ENCODE measurements around the gene RBBP8NL. TPM values are rescaled to one million over a fixed set of nuclear protein-coding genes. Genes with fewer than 3 reads are reported as not detected.

The RBBP8NL gene
- total and polyA plus RNA-seq, 9 of the 15 experiments (the other 6 are each of a cell fraction or from before 2014, with no cell fraction given): not detected

GRCh38 chr20:62387219-62387913 lies 40.0 kb downstream of the RBBP8NL start (continued):
- no peak for TF ChIP-seq E2F1 (CRISPR knock-in tag; IDR thresholded peaks at IDR 0.05)
- TF ChIP-seq ATF2 (CRISPR knock-in tag; IDR thresholded peaks at IDR 0.05): no peak
- TF ChIP-seq RHOXF2B (CRISPR knock-in tag; conservative IDR thresholded peaks at IDR 0.05): no peak
- TF ChIP-seq GABPA (tag; conservative IDR thresholded peaks at IDR 0.05; ENCODE audit: low read depth): peak; percentile 92
- no peak for TF ChIP-seq PHTF2 (CRISPR knock-in tag; IDR thresholded peaks at IDR 0.05)
- TF ChIP-seq, protein P1, sequence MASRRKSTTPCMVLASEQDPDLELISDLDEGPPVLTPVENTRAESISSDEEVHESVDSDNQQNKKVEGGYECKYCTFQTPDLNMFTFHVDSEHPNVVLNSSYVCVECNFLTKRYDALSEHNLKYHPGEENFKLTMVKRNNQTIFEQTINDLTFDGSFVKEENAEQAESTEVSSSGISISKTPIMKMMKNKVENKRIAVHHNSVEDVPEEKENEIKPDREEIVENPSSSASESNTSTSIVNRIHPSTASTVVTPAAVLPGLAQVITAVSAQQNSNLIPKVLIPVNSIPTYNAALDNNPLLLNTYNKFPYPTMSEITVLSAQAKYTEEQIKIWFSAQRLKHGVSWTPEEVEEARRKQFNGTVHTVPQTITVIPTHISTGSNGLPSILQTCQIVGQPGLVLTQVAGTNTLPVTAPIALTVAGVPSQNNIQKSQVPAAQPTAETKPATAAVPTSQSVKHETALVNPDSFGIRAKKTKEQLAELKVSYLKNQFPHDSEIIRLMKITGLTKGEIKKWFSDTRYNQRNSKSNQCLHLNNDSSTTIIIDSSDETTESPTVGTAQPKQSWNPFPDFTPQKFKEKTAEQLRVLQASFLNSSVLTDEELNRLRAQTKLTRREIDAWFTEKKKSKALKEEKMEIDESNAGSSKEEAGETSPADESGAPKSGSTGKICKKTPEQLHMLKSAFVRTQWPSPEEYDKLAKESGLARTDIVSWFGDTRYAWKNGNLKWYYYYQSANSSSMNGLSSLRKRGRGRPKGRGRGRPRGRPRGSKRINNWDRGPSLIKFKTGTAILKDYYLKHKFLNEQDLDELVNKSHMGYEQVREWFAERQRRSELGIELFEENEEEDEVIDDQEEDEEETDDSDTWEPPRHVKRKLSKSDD (conservative IDR thresholded peaks at IDR 0.05; ENCODE audit: low read length): no peak
- TF ChIP-seq KAT8 (IDR thresholded peaks at IDR 0.05; ENCODE audit: low read depth): no peak
- TF ChIP-seq FOXO4 (CRISPR knock-in tag; IDR thresholded peaks at IDR 0.05): no peak
- no peak for TF ChIP-seq CBX8 (IDR thresholded peaks at IDR 0.05; ENCODE audit: borderline replicate concordance, extremely low read depth, low read depth, low read length, poor library complexity, severe bottlenecking)
- TF ChIP-seq, protein P2, sequence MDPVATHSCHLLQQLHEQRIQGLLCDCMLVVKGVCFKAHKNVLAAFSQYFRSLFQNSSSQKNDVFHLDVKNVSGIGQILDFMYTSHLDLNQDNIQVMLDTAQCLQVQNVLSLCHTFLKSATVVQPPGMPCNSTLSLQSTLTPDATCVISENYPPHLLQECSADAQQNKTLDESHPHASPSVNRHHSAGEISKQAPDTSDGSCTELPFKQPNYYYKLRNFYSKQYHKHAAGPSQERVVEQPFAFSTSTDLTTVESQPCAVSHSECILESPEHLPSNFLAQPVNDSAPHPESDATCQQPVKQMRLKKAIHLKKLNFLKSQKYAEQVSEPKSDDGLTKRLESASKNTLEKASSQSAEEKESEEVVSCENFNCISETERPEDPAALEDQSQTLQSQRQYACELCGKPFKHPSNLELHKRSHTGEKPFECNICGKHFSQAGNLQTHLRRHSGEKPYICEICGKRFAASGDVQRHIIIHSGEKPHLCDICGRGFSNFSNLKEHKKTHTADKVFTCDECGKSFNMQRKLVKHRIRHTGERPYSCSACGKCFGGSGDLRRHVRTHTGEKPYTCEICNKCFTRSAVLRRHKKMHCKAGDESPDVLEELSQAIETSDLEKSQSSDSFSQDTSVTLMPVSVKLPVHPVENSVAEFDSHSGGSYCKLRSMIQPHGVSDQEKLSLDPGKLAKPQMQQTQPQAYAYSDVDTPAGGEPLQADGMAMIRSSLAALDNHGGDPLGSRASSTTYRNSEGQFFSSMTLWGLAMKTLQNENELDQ (CRISPR knock-in tag; IDR thresholded peaks at IDR 0.05; ENCODE audit: borderline replicate concordance): no peak
- no peak for TF ChIP-seq SMAD1 (IDR thresholded peaks at IDR 0.05; ENCODE audit: low read depth, low read length, partially characterized antibody)
- peak; percentile 87 for TF ChIP-seq LARP7 (IDR thresholded peaks at IDR 0.05)
- no peak for TF ChIP-seq FUS (optimal IDR thresholded peaks at IDR 0.05; ENCODE audit: low read depth, low read length)
- TF ChIP-seq NR2C1 (IDR thresholded peaks at IDR 0.05): no peak
- no peak for TF ChIP-seq NR2C1 (tag; IDR thresholded peaks at IDR 0.05)
- no peak for TF ChIP-seq NFIX (CRISPR knock-in tag; IDR thresholded peaks at IDR 0.05; ENCODE audit: low read depth)
- TF ChIP-seq NR2C2 (CRISPR knock-in tag; IDR thresholded peaks at IDR 0.05): no peak
- peak; percentile 97 for TF ChIP-seq NR2C2 (tag; IDR thresholded peaks at IDR 0.05)
- TF ChIP-seq IRF2 (CRISPR knock-in tag; IDR thresholded peaks at IDR 0.05): no peak

Data from K562 (cell line).